HG03066 (cell line): Measurements from ENCODE around the gene C19orf25.
"Not testable (repeated sequence)": the region's sequence is repeated elsewhere in the genome, so short reads cannot be mapped to it uniquely, and the experiment has no call there.

ENCODE experiments used
- ATAC-seq: cut with Tn5 transposase; IDR thresholded peaks from one replicate; pipeline ENCODE4 v1.9.1; 2021; ENCODE audit warnings: low read depth; ENCODE audit not compliant: unreplicated experiment

C19orf25 gene

GRCh38 chr19:1478934-1479707, at the start of gene C19orf25:
C19orf25 (minus strand) TSS chr19:1479215; CDS start chr19:1478903, 312 bp downstream.
- ATAC-seq, result peak; percentile 81

- ATAC-seq, result no peak
Measured at GRCh38 chr19:1527650-1528309, 48.8 kb upstream of the C19orf25 start.

- ATAC-seq, result no peak
Measured at GRCh38 chr19:1526979-1527649, 48.1 kb upstream of the C19orf25 start.

GRCh38 chr19:1526066-1526778, 47.2 kb upstream of the C19orf25 start:
- ATAC-seq, result no peak

GRCh38 chr19:1525343-1525742, 46.3 kb upstream of the C19orf25 start:
- ATAC-seq, result no peak

- no peak for ATAC-seq
Measured at GRCh38 chr19:1524972-1525325, 45.9 kb upstream of the C19orf25 start.

- ATAC-seq, result no peak
Measured at GRCh38 chr19:1524287-1524971, 45.4 kb upstream of the C19orf25 start.

- no peak for ATAC-seq
Measured at GRCh38 chr19:1523412-1524286, 44.6 kb upstream of the C19orf25 start, which contains the start of gene PLK5. PLK5 (plus strand) TSS chr19:1524077; CDS start chr19:1526997, 2,920 bp downstream.

GRCh38 chr19:1522838-1523237, 43.8 kb upstream of the C19orf25 start:
- no peak for ATAC-seq

GRCh38 chr19:1522061-1522460, 43.0 kb upstream of the C19orf25 start:
- no peak for ATAC-seq

- no peak for ATAC-seq
Measured at GRCh38 chr19:1521636-1522035, 42.6 kb upstream of the C19orf25 start.

GRCh38 chr19:1520203-1520780, 41.3 kb upstream of the C19orf25 start:
- ATAC-seq, result no peak

- not testable (repeated sequence) for ATAC-seq
Measured at GRCh38 chr19:1519802-1520201, 40.8 kb upstream of the C19orf25 start.

- ATAC-seq, result no peak
Measured at GRCh38 chr19:1518471-1518870, 39.5 kb upstream of the C19orf25 start.

- no peak for ATAC-seq
Measured at GRCh38 chr19:1516395-1516753, 37.4 kb upstream of the C19orf25 start.

- no peak for ATAC-seq
Measured at GRCh38 chr19:1514986-1515721, 36.1 kb upstream of the C19orf25 start.

- ATAC-seq, result no peak
Measured at GRCh38 chr19:1514295-1514661, 35.3 kb upstream of the C19orf25 start.

- no peak for ATAC-seq
Measured at GRCh38 chr19:1513499-1514294, 34.7 kb upstream of the C19orf25 start.
